GM13976 (cell line): ENCODE measurements around the gene PREP.

Experiments
- DNase-seq: peaks from one replicate; pipeline ENCODE4 v3.0.0; 2012; ENCODE audit warnings: low spot score
- in situ Hi-C: fragments of 300-500 bp; cut with MboI; formaldehyde crosslinking; loops from one replicate; pipeline ENCODE4 v1.12.0; 2022; ENCODE audit warnings: low sequenced_read_pairs, mixed read lengths, inconsistent platforms; ENCODE audit not compliant: unreplicated experiment
- TF ChIP-seq, protein P1 (sequence below): IDR thresholded peaks from 2 replicates; pipeline ENCODE4 v1.5.1; 2012; ENCODE audit warnings: borderline replicate concordance, mild to moderate bottlenecking; ENCODE audit not compliant: insufficient read depth; ENCODE audit errors: extremely low read depth, missing control alignments, control extremely low read depth

PREP gene

DNA sequence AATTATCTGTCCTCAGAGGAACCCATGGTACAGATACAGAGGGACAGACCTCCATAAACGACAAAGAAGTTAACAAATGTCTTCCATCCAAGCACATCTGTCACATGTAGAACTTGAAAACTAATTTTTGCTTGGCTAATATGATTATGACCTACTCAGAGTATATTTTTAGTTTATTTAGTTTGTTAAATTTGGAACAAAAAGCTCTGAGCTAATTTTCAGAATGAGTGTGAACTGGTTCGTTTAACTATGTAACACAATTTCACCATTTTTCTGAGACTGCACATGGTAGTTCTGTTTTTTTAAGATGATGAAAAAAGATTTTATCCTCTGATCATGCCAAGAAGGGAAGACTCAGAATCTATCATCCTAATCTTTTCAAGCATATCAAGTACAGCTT lies 34.4 kb upstream of the PREP start:
- no peak for DNase-seq
- in situ Hi-C loops = no loop called here
- TF ChIP-seq, protein P1, sequence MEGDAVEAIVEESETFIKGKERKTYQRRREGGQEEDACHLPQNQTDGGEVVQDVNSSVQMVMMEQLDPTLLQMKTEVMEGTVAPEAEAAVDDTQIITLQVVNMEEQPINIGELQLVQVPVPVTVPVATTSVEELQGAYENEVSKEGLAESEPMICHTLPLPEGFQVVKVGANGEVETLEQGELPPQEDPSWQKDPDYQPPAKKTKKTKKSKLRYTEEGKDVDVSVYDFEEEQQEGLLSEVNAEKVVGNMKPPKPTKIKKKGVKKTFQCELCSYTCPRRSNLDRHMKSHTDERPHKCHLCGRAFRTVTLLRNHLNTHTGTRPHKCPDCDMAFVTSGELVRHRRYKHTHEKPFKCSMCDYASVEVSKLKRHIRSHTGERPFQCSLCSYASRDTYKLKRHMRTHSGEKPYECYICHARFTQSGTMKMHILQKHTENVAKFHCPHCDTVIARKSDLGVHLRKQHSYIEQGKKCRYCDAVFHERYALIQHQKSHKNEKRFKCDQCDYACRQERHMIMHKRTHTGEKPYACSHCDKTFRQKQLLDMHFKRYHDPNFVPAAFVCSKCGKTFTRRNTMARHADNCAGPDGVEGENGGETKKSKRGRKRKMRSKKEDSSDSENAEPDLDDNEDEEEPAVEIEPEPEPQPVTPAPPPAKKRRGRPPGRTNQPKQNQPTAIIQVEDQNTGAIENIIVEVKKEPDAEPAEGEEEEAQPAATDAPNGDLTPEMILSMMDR = no peak

DNA sequence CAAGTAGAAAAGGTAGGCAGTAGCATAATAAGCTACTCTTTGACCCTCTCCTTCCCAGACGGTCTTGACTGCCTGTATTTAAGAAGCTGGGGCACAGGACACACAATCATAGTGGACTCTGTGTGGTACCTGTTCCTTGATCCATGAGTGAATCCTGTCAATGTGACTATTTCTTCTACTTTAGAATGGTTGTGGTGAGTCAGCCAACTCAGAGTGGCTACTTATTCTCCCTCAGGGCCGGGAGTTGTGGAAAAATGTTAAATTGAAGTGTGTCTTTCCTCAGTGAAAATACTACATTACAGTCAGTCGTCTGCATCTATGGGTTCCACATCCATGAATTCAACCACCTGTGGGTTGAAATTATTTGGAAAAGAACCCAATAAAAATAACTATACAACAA lies 30.8 kb upstream of the PREP start:
- TF ChIP-seq, protein P1 = no peak
- in situ Hi-C loops = no loop called here
- DNase-seq = no peak

DNA sequence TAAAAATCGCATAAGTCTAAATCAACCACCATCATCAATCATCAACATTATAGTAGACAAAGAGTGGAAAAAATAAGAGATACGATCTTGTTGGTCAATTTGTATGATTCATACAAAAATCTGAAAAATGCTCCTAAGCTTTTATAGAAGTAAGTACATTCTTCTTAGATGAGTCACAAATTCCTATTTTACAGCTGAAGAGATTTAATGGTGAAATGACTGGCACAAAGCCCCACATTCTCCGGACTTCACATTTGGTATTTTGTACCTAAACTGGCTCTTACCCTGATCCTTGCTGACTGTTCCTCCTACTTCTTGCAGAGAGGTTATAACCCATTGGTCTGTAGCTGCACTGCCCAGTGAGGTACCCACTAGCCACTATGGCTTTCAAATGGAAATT lies 29.9 kb upstream of the PREP start:
- in situ Hi-C loops = no loop called here
- TF ChIP-seq, protein P1 = no peak
- no peak for DNase-seq

DNA sequence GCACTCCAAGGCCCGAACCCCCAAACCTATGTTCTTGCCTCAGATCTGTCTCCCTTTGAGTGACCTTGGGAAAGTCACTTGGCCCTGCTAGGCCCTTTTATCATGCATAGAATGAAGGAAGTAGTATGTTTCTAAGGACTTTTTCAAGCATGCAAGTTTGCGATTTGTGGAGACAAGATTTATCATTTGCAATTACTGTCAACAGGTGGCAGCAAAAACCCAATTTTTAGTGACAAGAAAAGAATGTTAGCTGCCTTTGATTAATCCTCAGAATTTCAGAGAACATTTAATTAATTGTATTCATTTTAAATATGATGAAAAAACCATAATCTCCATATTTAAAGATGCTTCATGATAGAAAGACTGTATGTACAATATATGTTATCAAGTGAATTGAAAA lies 28.3 kb upstream of the PREP start:
- DNase-seq = no peak
- in situ Hi-C loops = no loop called here
- TF ChIP-seq, protein P1 = peak; percentile 44

DNA sequence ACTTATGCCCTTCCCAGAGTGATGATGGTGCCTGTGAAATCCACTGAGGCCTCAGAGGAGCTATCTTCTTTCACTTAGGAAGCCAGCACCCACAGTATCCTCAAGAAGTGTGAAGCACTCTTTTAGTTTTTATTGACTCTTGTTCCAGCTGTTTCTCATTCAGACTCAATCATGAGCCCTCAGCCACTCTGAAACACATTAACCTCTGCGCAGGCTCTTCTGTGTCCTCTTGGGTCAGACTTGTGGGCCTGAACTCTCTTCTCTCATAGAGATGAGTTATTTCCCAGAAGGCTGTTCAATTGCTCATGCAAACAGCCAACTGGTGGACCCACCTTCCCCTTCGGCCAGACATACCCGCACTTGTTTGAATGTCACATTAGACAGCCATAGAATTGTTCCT lies 27.8 kb upstream of the PREP start:
- TF ChIP-seq, protein P1 = no peak
- in situ Hi-C loops = no loop called here
- DNase-seq = no peak

DNA sequence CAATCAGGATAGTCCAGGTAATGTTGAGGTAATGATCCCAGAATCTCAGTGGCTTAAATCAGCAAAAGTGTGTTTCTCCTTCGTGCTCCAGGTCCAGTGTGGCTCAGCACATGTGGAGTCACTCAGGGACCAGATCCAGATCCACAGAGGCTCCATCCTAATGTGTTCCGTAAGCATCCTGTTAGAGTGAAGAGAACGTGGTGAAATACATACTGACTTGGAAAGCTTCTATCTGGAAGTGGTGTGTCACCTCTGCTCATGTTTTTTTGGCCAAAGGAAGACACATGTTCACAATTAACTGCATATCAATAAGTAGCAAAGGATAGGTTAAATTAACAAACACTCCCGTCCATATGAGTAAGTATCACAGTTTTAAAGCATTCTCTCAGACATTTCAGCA lies 26.8 kb upstream of the PREP start:
- TF ChIP-seq, protein P1 = no peak
- in situ Hi-C loops = no loop called here
- no peak for DNase-seq

DNA sequence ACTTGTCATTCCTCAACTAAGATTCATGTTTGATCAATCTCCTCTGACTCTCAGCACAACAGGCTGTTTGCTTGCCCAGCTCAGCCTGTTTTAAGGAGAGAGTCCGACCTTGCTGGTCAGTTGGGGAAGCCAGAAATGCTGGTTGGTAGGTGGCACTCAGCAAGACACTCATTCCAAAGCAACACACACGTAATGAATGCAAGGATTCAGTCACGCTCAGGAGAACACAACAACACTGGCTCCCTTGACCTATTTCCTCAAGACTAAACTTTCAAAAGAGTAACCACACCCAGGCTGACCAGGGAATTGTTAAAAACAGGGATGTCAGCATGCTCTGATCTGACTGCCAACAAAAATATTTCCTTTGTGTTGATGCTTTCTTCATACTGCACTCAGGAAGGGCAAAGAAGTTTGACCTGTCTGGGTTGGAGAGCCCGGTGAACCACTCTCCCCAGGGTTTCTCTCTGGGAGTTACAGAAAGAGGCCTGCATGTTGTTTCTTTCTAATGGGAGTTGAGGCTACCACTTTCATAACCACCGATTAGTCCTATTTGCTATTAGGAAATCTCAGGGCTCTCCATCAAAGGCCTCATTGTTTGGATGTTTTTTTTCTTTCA lies 25.6 kb upstream of the PREP start:
- no peak for DNase-seq
- TF ChIP-seq, protein P1 = no peak
- in situ Hi-C loops = no loop called here
